Measurements from ENCODE around the gene ERBB2.
A peak's percentile ranks its signal among the peaks of the same experiment; 100 is the strongest.
"Not testable (repeated sequence)": the region's sequence is repeated elsewhere in the genome, so short reads cannot be mapped to it uniquely, and the experiment has no call there.

ERBB2 gene

GRCh38 chr17:39679521-39680192 lies 20.2 kb upstream of the ERBB2 start:
- no peak for DNase-seq

DNA sequence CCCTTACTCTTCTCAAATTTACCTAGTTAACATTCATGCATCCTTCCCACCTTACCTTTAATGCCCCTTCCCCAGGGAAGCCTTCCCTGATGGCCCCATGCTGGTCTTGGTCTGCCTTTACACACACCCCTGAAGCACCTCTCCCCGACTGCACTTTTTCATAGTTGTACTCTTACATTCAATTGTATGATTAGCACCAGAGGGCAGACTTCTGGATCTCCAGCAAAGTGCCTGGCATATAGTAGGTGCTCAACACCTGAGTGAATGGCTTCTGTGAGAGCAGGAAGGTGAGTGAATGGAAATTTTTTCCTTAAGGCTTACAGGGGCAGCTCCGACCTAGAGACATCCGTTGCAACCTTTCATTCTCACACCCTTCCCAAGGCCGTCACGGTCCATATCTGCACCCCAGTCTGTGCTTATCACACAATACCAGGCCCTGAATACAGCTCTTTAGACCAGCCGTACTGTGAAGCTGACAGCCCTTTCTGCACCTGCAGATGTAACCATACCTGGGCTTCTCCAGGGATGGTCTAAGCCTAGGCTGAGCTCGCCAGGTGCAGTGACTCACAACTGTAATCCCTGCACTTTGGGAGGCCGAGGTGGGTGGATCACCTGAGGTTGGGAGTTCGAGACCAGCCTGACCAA lies 16.4 kb upstream of the ERBB2 start:
- DNase-seq = no peak

- DNase-seq = no peak
Measured at GRCh38 chr17:39684369-39685192, 15.3 kb upstream of the ERBB2 start.

GRCh38 chr17:39687101-39687545 lies 12.7 kb upstream of the ERBB2 start:
- peak in 1 of 2 experiments; percentile 40 for DNase-seq

DNA sequence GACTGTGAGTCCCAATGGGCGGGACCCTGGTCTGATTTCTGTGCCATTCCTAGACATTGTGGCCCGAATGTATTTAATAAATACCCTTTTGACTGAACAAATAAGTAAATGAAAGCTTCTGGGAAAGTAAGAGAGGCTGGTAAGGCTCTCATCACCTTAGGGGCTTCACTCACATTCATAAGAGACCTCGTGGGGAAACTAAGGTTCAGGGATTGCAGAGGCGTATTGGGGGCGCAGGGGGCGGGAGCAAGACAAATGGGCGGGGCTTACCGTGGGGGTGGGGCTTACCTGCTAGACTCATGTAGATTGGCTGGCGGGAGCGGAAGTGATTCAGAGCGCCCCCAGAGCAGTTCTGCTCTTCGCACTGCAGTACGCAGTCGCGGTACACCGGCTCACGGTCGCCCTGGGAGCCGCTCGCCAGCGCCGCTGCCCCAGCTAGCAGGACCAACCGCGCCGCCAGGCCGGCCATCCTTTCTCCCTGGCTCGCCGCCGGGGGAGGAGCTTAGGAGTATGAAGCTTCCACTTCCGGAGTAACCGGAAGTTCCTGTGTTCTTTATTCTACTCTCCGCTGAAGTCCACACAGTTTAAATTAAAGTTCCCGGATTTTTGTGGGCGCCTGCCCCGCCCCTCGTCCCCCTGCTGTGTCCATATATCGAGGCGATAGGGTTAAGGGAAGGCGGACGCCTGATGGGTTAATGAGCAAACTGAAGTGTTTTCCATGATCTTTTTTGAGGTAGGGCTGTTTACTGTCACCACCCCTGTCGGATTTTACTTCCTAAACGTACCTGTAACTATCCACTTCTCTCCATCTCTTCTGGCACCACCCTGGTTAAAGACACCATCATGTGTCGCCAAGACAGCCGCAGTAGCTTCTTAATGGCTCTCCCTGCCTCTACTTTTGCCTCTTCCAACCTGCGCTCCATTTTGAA lies 12.1 kb upstream of the ERBB2 start, which contains the start of gene PGAP3:
PGAP3 (minus strand) TSS at position 512 of the 929 bp plus-strand sequence; CDS start at position 469, 43 bp downstream.
- DNase-seq = peak; percentile 95 to 96

- DNase-seq = no peak
Measured at GRCh38 chr17:39688475-39688835, 11.4 kb upstream of the ERBB2 start.

DNA sequence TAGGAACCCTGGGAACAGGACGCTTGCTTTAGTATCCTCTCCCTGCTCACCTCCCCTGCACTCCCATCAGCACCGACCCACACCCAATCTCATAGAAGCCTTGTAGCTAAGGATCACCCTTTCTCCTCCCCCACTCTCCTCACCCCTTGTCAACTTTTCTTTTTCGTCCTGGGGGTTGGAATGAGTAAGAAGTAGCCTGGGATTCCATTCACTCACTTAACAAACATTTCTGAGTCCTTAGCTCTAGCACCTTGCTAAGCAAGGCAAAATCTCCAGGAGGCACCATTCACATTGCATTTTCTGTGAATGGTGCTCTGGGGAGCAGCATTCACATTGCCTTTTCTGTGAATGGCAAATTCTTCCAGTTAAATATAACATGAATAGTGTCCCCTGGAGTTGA lies 10.9 kb upstream of the ERBB2 start:
- DNase-seq = no peak

- no peak for DNase-seq
Measured at GRCh38 chr17:39694593-39694992, 5.3 kb upstream of the ERBB2 start.

GRCh38 chr17:39695089-39695474 lies 4.8 kb upstream of the ERBB2 start:
- no peak for DNase-seq

- DNase-seq = no peak
Measured at GRCh38 chr17:39696731-39697130, 3.1 kb upstream of the ERBB2 start.

GRCh38 chr17:39697961-39698360 lies 1.9 kb upstream of the ERBB2 start:
- DNase-seq = no peak

- not testable (repeated sequence) for DNase-seq
Measured at GRCh38 chr17:39699157-39699817, 577 bp upstream of the ERBB2 start.

DNA sequence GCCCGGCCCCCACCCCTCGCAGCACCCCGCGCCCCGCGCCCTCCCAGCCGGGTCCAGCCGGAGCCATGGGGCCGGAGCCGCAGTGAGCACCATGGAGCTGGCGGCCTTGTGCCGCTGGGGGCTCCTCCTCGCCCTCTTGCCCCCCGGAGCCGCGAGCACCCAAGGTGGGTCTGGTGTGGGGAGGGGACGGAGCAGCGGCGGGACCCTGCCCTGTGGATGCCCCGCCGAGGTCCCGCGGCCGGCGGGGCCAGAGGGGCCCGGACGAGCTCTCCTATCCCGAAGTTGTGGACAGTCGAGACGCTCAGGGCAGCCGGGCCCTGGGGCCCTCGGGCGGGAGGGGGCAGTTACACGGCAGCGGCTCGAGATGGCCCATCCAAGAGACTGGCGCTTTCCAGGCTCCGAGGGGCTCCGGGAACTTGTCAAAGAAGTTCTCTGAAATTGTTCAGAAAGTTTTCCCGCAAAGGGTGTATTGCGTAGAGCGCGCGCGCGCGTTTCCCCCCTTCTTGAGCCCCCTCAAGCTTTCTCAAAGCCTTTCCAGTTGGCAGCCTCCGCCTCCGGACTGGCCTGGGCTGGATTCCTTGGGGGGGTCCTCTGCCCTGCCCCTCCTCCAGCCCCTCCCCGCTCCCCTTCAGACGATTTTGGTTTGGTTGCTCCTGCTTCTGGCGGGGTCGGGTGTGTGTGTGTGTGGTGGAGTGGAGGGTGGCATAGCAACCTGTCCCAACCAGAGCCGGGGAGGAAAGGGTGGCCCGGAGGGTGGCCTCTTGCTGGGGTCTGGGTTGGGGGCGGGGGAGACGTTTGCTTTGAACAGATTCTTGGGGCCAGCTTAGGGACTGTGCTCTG lies 504 bp downstream of the ERBB2 start:
- no peak for DNase-seq

DNA sequence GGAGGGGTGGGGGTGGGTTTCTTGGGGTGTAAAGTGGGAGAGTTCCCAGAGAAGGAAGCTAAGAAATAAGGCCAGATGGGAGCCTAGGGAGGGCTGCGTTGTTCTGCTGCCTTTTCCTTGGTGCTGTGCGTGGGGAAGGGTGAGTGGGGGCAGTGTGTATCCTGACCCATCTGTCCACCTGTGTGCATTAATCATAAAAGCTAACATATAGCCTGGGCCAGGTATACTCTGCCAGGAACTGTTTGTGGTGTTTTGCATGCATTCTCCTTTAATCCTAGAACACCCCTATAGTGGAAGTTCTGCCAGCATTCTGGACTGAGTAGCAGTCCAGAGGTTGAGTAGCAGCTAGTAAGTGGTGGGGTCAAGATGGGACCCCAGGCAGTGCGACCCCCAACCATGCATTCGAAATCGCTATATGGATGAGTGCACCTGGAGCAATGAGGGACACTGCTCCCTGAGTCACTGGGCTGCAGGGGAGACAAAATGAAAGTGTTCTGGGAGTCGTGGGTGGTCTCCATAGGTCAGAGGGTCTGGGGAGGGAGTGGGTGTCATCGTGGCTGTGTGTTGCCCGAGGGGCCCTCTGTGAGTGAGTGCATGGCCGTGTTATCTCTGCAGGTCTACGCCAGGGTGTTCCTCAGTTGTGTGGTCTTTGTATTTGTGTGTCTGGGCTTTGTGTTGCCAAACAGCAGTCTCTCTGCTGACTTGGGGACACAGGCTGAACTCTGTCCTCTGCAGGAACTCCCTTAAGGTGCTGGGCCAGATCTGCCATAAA lies 1.3 kb downstream of the ERBB2 start:
- DNase-seq = no peak

- no peak for DNase-seq
Measured at GRCh38 chr17:39701784-39702422, 2.0 kb downstream of the ERBB2 start.

GRCh38 chr17:39702901-39703893 lies 3.3 kb downstream of the ERBB2 start:
- DNase-seq = no peak

DNA sequence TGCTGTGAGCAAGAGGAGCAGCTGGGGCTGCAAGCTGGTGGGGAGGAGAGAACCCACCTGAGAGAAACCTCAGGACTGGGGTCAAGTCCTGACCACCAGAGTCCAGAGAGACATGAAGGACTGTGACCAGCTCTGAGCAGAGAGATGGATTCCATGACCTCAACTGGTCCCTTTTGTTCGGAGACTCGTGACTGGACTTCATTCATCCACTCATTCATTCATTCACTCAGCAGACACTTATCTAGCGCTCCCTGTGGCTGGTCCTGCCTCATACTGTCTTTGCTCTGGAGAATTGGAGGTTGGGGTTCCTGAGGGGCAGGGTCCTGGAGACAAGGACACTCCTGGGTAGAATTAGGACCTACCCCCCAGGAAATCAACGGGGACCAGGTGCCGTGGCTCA lies 4.0 kb downstream of the ERBB2 start:
- no peak for DNase-seq

DNA sequence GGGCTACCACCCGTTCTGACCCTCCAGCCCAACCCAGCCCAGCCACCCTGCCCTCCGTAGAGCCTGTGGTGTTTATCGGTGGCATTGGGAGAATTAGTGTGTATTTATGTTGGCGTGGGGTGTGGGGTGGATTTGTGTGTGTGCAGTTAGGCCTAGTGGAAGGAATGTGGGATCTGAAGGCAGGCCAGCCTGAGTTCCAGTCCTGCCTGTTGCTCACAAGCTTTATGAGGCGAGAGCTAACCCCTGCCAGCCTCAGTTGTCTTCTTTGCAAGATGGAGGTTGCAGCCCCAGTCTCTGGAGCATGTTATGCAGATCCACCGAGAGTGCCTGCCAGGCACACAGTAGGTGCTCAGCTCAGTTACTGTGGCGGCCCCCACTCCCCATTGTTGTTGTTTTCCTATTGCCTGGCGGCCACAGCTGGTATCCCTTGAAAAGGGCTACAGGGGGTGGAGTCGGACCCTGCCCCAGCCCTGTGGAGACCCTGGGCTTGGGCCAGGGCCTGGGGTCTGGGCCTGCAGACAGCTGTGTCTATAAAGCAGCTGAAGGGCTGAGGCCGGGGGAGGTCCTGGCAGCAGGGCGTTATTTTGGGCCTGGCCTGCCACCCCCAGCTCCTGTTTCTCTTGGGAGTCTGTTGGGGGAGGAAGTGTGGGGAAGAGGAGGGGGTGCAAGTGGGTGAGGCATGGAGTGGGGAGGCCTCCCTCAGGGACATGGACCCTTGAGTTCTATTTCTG lies 5.1 kb downstream of the ERBB2 start:
- no peak for DNase-seq

Measured in NCI-H524 (cell line).